ENCODE results near the gene OR7C2. TPM values are rescaled to one million over a fixed set of nuclear protein-coding genes. Genes with fewer than 3 reads are reported as not detected.

OR7C2 gene
- total RNA-seq (not detected in 2 replicates), polyA plus RNA-seq (not detected in 2 replicates)

GRCh38 chr19:14941189-14941588 is at the start of gene OR7C2:
OR7C2 (plus strand) TSS chr19:14941489; CDS start chr19:14941489, 0 bp downstream.
- no peak for TF ChIP-seq CTCF (IDR thresholded peaks at IDR 0.05; ENCODE audit: low read depth, low read length)
- Histone ChIP-seq H3K27me3 (no peaks in the 10 kb centered on the region), H3K36me3 (no peaks in the 10 kb centered on the region), H3K4me1 (ENCODE audit: low read depth) (no peaks in the 10 kb centered on the region), H3K4me3 (no peak within 1 kb of the TSS), H3K9me3 (ENCODE audit: low read depth) (no peaks in the 10 kb centered on the region), H3K27ac (no peak within 1 kb of the TSS)
- no peak for DNase-seq (ENCODE audit: low read depth in 1 of 2, low spot score in 1 of 2)

- DNase-seq (ENCODE audit: low read depth in 1 of 2, low spot score in 1 of 2) = peak in 1 of 2 donors; percentile 5
- Histone ChIP-seq H3K27ac (no peak overlapping the region), H3K36me3 (no peaks in the 10 kb centered on the region), H3K4me3 (no peak overlapping the region), H3K9me3 (ENCODE audit: low read depth) (no peaks in the 10 kb centered on the region), H3K27me3 (no peaks in the 10 kb centered on the region), H3K4me1 (ENCODE audit: low read depth) (no peaks in the 10 kb centered on the region)
- TF ChIP-seq CTCF (IDR thresholded peaks at IDR 0.05; ENCODE audit: low read depth, low read length) = no peak
Observed at GRCh38 chr19:14901675-14902260, 39.5 kb upstream of the OR7C2 start.

- no peaks in the 10 kb centered on the region for H3K9me3 ChIP-seq (ENCODE audit: low read depth)
- no peak for TF ChIP-seq CTCF (IDR thresholded peaks at IDR 0.05; ENCODE audit: low read depth, low read length)
Observed at GRCh38 chr19:14906711-14907110, 34.6 kb upstream of the OR7C2 start.

GRCh38 chr19:14915116-14915515 is 26.2 kb upstream of the OR7C2 start:
- TF ChIP-seq CTCF (IDR thresholded peaks at IDR 0.05; ENCODE audit: low read depth, low read length) = no peak
- Histone ChIP-seq H3K36me3 (no peaks in the 10 kb centered on the region), H3K4me1 (ENCODE audit: low read depth) (no peaks in the 10 kb centered on the region), H3K27ac (no peak overlapping the region), H3K9me3 (ENCODE audit: low read depth) (no peaks in the 10 kb centered on the region), H3K4me3 (no peak overlapping the region), H3K27me3 (no peaks in the 10 kb centered on the region)
- no peak for DNase-seq (ENCODE audit: low read depth in 1 of 2, low spot score in 1 of 2)

More at GRCh38 chr19:14906711-14907110, 34.6 kb upstream of the OR7C2 start:
- no peak for DNase-seq (ENCODE audit: low read depth in 1 of 2, low spot score in 1 of 2)
- no peaks in the 10 kb centered on the region for H3K4me1 ChIP-seq (ENCODE audit: low read depth)
- H3K27ac ChIP-seq = no peak overlapping the region
- H3K27me3 ChIP-seq = no peaks in the 10 kb centered on the region
- no peak overlapping the region for H3K4me3 ChIP-seq
- no peaks in the 10 kb centered on the region for H3K36me3 ChIP-seq

- no peak overlapping the region for H3K4me3 ChIP-seq
- H3K36me3 ChIP-seq = no peaks in the 10 kb centered on the region
- H3K27ac ChIP-seq = no peak overlapping the region
- TF ChIP-seq CTCF (IDR thresholded peaks at IDR 0.05; ENCODE audit: low read depth, low read length) = no peak
- H3K4me1 ChIP-seq (ENCODE audit: low read depth) = no peaks in the 10 kb centered on the region
- H3K9me3 ChIP-seq (ENCODE audit: low read depth) = no peaks in the 10 kb centered on the region
- no peaks in the 10 kb centered on the region for H3K27me3 ChIP-seq
- DNase-seq (ENCODE audit: low read depth in 1 of 2, low spot score in 1 of 2) = no peak
Observed at GRCh38 chr19:14916848-14917247, 24.4 kb upstream of the OR7C2 start.

All from cardiac muscle cell (in vitro differentiated cells and primary cell).